Inferior parietal cortex (tissue), 1 donor: Measurements from ENCODE around the gene TBC1D17.

Experiments
- DNase-seq: peaks from one replicate; pipeline ENCODE4 v3.0.0-alpha.2; 2016; ENCODE audit errors: extremely low spot score

The TBC1D17 gene

DNA sequence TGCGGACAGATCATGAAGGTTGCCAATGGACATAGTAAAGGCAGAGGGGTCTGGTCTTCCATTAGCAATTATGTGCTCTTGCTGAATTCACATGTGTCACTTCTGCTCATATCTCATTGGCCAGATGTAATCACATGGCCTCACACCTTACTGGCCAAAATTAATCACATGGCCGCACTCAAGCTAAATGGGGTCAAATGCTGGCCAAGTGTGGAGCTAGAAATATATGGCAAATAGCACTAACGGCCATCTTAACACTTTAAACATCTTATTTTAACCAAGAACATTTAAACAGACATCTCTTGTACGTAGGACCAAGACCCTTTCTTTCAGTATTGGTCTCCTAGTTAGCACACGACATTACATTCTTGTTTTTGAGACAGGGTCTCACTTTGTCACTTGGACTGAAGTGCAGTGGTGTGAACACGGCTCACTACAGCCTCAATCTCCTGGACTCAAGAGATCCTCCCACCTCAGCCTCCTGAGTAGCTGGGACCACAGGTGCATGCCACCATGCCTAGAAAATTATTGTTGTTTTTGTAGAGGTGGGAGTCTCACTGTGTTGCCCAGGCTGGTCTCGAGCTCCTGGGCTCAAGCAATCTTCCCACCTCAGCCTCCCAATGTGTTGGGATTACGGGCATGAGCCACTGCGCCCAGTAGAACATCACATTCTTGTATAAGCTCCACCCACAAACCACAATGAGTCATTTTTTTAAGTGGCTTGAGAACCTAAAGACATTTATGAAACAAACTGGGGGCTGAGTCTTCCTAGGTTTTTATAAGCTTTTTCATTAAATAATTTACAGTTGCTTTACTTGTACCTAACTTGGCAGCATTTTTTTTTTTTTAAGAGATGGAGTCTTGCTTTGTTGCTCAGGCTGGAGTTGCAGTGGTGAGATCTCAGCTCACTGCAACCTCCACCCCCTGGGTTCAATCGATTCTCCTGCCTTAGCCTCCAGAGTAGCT lies 29.5 kb upstream of the TBC1D17 start:
- no peak for DNase-seq

DNA sequence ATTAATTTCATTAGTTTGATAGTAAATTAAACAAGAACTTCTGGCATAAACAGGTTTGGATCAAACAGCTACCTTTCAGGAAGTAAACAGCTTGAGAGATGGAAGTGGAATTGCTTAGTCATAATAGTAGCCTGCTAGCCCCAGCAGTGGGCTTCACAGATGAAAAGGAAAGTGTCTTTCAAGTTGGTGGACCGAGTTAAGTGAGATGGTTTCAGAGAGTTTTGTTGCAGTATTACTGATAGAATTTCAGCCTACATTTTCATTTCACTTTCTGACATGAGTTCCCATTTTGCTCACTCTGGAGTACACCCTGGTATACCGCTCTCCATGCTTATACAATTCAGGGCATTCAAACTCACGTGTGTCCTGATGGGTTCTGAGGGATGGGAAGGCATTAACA lies 28.6 kb upstream of the TBC1D17 start:
- DNase-seq = no peak

DNA sequence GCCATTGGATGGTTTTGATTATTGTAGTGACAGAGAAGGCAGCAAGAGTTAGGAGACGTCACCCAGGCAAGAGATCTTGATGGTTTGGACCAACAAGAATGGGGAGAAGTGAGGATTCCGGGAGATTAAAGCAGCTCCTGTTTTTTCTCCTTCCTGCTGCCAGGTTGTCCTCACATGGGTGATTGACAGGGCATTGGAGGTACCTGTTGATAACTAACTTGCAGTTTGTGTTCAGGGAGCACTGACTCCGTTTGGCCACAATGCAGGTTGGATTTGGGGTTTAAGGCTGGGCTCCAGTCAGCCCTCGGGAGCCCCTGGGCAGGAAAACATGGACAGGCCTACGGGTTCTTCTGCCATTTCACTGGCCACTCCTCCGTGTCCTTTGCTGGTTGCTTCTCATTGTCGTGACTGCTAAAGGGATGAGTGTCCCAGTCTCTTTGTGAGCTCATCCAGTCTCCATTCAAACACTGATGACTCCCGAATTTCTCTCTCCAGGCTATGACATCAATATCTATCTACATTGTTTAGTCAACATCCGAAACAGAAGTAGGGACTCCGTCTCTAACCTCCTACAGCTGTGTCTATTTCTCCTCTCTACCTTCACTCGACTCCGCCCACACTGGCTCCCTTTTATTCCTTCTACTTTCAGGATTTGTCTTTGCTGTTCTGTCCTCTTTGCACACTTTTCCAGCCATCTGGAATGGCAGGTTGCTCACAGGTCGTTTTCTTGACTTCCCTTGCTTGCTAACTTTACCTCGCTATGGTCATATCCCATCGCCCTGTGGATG lies 27.9 kb upstream of the TBC1D17 start:
- no peak for DNase-seq

DNA sequence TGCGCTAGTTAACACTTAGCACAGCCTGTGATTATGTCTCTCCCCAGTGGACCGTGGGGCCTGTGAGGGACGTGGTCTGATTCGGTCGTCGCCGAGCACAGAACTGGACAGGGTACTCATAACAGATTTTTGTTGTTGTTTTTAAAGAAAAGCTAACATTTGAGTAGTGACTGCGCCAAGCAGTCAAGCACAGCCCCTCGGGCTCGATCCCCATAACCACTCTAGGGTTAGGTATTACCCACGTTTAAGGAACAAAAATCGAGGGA lies 27.3 kb upstream of the TBC1D17 start:
- no peak for DNase-seq

DNA sequence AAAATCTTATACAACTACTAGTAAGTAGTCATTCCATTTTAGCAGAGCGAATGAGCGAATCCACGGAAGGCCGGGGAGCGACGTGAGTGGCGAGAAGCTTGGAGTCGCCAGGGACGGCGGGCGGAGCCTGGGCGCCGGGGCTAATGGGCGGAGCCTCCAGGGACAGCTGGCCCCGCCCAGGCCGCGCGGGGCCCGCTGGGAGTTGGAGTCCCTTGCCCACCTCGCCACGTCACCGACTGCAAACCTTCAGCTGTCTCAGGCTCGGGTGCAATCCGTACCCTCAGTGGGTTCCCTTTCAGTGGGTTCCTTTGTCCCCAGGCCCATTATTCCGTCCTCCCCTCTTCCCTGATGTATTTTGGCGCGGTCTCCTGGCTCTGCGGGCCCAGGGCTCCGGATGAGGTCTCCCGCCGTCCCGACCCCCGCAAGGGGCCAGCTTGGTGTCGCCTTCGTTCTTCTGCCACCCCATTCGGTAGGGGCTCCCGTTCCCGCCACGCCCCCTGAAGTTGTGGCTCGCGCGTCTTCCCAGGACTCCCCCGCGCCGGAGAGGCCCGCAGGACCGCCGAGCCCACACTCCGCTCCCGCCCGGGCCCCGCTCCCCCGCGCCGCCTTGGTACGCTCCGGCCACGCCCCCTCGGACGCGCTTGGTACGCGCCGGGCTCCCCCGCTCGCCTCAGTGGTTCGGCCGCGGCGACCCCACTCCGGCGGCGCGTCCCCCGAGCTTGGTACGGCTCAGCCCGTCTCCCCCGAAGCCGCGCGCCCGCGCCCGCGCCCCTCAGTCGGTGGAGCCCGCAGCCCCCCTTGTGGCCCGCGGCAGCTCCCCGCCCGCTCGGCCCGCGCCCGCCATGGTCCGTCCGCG lies 26.8 kb upstream of the TBC1D17 start, which contains the start of gene PTOV1:
TSS of gene PTOV1 (plus strand) at position 673 of the 856 bp plus-strand sequence.
- DNase-seq = peak; percentile 94

DNA sequence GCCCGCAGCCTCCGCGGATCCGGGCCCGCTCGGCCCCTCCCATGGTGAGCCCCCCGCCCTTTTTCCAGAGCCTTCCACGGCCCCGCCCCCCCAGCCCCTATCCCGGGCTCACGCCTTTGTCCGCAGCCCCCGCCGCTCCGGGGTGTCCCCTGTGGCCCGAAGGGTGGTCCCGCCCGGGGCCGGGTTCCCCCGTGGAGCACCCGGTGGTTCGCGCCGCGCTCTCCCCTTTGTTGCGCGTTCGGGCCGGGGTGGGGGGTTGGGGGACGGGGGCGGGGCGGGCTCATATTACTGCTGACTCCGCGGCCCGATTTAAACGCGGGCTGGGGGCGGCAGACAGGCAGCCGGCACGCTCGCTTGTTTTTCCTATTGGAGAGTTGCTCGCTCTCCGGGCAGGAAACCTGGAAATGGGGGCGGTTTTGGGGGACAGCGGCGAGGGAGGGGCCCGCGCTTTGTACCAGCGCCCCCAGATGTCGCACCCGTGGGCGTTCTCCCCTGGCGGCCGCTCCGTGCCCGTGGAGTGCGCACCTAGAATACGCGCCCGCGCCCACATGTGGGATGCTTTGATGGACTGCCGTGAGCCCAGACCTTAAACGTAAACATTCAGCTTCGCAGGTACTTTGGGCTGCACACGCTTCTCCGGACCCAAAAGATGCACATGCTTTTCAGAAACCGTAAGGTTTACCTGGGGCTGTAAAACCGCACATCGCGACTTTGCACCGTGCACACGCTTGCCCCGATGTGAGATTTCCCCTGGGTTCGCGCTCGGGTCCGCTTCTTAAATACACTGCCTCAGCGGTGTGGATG lies 25.8 kb upstream of the TBC1D17 start:
- DNase-seq = no peak

DNA sequence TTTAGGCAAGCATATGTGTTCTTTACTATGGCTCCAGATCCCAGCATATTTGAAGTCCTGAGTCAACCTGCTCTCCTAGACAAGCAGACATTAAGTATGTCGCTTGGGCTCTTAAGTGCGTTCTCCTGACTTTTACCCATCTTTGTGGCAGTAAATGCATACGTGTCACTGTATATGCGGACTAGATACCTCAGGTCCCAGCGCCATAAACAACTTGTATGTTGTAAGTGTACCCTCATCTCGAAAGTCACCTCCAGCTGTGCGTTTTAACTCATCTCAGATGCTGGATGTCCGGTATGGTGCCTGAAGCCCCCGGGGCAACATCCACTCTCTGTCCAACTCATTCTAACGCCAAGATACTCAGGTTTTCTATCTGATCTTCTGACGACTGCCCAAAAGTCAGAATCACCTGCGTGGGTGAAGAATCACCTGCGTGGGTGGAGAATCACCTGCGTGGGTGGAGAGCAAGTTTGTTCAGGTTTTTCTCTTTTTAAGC lies 24.8 kb upstream of the TBC1D17 start:
- DNase-seq = no peak

DNA sequence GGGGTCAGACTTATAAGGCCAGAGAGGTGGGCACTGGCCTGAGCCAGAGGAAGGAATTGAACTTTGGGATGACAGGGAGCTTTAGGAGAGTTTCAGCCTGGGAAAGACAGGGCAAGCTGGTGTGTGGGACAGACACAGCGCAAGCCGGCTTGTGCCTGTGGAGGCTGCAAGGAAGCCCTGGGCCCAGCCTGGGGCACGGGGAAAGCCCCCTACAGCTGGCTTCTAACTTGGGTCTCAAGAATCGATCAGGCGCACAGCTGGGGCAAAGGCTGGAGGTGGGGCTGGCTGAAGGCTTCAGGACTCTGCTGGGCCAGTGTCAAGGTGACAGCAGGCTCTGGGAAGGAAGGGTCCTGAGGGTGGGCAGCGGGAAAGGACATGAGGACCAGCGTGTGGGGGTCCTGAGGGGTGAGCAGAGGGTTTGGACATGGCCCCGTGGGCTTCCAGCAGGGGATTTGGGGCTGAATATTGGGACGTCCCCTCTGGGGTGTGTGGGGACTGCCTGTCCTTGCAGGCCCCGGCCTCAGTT lies 23.6 kb upstream of the TBC1D17 start:
- no peak for DNase-seq

DNA sequence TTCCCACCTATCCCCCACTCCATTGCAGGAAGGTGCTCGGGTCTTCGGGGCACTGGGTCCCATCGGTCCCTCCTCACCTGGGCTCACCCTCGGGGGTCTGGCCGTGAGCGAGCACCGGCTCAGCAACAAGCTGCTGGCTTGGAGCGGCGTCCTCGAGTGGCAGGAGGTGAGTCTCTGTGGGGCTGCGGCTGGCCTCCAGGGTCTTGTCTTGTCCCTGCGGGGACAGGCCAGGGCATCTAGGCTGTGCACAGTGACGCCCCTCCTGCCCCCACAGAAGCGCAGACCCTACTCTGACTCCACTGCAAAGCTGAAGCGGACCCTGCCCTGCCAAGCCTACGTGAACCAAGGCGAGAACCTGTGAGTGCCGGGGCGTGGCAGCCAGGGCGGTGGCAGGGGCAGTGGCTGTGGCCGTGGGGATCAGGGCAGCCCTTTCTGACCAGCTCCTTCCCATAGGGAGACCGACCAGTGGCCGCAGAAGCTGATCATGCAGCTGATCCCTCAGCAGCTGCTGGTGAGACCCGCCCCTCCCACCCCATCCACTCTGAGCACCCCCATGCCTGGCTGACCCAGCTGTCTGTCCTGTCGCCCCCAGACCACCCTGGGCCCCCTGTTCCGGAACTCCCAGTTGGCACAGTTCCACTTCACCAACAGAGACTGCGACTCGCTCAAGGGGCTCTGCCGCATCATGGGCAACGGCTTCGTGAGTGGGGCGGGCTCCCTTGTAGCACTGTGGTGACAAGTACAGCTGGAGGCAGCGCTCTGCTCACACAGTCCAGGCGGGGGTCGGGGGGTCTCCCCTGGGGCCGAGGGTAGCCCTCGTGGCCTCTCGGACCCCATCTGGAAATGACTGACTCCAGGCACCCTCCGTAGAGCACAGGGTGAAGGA lies 22.9 kb upstream of the TBC1D17 start:
- DNase-seq = no peak

DNA sequence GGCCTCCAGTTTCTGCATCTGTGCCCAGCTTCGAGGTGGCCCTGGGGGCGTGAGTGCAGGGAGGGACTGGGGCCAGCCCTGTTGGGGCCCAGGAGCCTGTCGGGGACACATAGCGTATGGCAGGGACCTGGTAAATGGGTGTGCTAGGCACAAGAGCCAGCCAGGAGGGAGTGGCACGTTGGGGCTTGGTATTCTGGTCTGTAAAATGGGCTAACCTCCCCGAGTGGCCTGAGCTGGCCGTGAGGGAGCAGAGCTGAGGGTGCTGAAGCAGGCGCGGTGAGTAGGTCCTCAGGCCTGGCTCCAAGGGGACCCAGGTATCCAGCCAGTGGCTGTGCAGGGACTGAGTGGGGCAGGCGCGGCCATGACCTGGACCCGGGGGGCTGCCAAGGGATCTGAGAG lies 22.2 kb upstream of the TBC1D17 start:
- DNase-seq = no peak

DNA sequence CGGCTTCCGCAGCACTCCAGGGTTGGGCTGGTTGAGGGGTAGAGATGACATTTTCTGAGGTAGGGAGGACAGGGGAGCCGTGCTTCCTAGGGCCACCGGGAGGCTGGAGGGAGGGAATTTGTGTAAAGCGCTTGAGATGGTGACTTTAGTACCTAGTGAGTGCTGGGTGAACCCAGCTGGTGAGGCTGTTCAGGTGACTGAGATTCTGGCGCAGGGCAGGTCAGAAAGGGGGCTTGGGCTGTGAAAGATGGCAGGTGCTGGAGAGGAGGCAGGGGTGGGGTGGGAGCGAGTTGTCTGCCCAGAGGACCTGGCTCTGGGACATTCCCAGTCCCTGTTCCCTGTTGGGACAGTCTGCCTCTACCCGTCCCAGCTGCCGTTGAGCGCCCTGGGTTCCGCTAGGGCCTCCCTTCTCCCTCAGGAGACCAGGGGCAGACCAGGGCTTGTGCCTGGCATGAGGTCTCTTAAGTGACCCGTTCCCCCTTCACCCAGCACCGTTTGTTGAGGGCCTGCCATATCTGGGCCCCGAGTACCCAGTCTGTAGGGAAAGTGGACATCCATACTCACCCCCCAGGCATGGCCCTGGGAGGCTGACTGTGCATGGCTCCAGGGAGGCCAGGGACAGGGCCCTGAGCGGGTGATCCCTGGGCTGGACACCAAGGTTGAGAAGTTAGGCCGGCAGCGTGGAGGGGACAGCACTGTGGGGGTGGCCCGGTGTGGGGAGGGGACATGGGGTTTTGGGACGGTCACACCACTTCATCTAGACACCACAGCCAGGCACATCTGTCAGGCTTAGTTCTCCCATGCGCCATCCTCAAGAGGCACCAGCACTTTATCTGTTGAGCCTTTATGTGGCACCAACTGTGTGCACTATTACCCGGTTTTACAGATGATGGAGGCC lies 21.6 kb upstream of the TBC1D17 start:
- DNase-seq = no peak

DNA sequence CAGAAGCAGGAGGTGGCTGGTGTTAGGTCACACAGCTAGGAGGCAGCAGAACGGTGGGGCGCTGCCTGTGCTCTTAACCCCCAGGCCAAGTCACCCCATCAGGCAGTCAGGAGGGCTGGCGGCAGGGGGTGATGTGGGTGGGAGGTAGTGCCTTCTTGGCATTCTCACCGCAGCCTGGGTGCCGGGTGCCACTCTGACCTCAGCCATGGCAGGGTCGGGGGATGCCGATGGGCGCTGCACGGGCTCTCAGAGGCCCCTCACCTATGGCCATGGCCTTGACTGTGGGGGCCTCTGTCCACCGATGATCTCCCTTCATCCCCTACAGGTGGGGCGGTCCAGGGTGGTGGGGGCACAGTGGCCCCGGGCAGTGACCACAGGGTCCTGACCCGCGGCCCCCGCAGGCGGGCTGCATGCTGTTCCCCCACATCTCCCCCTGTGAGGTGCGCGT lies 20.9 kb upstream of the TBC1D17 start:
- DNase-seq = no peak

DNA sequence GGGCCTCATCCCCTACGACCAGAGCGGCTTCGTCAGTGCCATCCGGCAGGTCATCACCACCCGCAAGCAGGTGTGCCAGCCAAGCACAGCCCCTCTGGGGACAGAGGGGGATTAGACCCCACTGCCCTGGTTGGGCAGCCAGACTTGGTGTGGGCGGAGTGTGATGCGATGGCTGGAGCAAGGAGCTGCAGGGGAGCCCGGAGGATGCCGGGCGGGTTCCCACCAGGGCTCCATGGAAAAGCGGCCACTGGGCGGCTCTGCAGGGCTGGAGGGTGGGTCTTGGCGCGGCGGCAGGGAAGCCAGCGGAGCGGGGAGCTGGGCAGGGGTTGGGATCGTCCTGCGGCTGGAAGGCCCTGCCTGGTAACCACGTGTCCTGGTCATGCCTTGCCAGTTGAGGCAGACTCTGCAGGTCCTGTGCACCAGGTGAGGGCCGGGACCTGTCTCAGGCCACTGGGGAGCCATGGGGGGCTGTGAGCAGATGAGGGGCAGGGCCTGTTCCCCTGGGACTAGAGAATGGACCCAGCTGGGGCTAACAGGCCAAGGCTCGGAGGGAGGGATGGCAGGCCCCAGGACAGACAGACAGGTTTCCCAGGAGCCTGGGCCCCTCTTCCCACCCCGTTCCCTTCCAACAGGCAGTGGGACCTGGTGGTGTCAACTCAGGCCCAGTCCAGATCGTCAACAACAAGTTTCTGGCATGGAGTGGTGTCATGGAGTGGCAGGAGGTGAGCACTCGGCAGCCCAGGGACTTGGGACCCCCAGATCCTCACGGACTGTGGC lies 20.3 kb upstream of the TBC1D17 start:
- no peak for DNase-seq

DNA sequence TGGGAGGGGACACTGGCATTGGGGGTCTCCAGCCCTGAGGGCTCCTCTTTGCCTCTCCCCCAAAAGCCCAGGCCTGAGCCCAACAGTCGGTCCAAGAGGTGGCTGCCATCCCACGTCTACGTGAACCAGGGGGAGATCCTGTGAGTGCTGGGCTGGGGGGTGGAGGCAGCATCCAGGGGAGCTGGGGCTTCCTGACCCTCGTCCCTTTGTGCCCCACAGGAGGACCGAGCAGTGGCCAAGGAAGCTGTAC lies 19.7 kb upstream of the TBC1D17 start:
- DNase-seq = no peak

DNA sequence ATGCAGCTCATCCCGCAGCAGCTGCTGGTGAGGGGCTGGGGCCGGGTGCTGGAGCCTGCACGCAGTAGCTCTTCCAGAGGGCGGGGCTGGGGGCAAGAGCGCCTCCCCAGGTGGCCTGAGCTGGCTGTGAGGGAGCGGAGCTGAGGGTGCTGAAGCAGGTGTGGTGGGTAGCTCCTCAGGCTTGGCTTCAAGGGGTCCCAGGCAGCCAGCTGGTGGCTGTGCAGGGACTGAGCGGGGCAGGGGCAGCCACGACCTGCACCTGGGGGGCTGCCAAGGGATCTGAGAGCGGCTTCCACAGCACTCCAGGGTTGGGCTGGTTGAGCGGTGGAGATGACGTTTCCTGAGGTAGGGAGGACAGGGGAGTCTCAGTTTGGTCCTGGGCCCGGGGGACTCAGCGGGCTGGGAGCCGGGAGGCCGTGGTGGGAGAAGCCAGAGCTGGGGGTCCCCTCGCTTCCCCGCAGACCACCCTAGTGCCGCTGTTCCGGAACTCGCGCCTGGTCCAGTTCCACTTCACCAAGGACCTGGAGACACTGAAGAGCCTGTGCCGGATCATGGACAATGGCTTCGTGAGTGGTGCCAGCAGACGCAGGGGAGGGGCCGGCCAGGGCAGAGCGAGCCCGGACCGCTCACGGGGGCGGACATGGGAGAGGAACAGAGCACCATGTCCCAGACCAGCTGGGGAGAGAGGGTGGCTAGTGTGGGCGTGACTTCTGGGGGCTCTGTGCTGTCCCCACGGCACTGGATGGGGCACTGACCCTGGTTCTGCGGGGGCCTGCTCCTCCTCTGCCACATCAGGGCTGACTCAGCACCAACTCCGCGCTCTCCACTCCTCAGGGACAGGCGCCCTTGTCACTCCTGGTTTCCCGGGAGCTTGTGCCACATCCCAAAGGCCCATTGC lies 19.2 kb upstream of the TBC1D17 start:
- DNase-seq = no peak

DNA sequence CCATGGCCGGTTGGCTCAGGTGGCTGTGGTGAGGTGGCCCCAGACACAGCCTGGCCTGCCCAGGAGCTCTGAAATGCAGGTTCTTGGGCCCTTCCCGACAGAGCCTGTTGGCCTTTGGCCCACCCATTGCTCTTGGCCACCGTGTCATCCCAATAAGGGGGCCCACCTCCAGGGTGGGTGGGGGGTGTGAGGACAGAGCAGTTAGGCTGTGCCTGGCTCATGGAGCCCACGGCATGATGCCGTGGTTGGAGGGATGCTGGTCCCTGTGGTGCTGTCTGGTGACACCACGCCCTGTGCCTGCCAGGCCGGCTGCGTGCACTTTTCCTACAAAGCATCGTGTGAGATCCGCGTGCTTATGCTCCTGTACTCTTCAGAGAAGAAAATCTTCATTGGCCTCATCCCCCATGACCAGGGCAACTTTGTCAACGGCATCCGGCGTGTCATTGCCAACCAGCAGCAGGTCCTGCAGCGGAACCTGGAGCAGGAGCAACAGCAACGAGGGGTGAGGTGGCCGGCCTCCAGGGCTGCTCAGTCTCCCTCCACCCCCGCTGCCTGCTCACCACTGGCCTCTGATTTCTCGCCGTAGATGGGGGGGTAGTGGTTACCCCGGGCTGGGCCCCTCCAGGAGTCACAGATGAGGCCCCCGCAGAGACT lies 17.7 kb upstream of the TBC1D17 start:
- no peak for DNase-seq
